ENCODE results near the gene SH3YL1. TPM values are rescaled to one million over a fixed set of nuclear protein-coding genes. Genes with fewer than 3 reads are reported as not detected.

SH3YL1 gene
- total RNA-seq, 3 donors from 2014 or later, result 40.5 to 151 (median 81.6) TPM

DNA sequence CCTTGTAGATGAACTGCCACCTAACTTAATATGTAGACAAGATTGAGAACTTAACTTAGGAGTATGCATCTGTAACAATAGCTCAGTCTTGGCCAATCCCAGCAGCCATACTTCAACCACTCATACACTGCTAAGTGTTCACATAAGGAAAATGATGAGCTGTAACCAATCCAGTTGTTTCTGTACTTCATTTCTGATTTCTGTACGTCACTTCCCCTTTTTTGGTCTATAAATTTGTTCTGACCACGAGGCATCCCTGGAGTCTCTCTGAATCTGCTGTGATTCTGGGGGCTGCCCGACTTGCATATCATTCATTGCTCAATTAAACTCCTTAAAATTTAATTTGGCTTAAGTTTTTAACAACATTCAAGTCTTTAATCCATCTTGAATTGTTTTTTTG, 6.4 kb downstream of the SH3YL1 start:
- no peak overlapping the region for H3K4me3 ChIP-seq
- no peaks in the 10 kb centered on the region for H3K36me3 ChIP-seq
- TF ChIP-seq POLR2AphosphoS5 (IDR thresholded peaks at IDR 0.05) (no peak), POLR2A (IDR thresholded peaks at IDR 0.05) (no peak)
- TF ChIP-seq, protein P1, sequence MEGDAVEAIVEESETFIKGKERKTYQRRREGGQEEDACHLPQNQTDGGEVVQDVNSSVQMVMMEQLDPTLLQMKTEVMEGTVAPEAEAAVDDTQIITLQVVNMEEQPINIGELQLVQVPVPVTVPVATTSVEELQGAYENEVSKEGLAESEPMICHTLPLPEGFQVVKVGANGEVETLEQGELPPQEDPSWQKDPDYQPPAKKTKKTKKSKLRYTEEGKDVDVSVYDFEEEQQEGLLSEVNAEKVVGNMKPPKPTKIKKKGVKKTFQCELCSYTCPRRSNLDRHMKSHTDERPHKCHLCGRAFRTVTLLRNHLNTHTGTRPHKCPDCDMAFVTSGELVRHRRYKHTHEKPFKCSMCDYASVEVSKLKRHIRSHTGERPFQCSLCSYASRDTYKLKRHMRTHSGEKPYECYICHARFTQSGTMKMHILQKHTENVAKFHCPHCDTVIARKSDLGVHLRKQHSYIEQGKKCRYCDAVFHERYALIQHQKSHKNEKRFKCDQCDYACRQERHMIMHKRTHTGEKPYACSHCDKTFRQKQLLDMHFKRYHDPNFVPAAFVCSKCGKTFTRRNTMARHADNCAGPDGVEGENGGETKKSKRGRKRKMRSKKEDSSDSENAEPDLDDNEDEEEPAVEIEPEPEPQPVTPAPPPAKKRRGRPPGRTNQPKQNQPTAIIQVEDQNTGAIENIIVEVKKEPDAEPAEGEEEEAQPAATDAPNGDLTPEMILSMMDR (IDR thresholded peaks at IDR 0.05), result no peak
- no peaks in the 10 kb centered on the region for H3K4me1 ChIP-seq
- intact Hi-C loops (cut with DNase I; ENCODE audit: low total_unique reads), result no loop called here
- no peak overlapping the region for H3K27ac ChIP-seq
- H3K9me3 ChIP-seq, result peaks cover 0 to 6% of the 10 kb centered on the region in 2 donors
- no peaks in the 10 kb centered on the region for H3K27me3 ChIP-seq
- DNase-seq (ENCODE audit: low spot score in 2 of 2), result no peak

DNA sequence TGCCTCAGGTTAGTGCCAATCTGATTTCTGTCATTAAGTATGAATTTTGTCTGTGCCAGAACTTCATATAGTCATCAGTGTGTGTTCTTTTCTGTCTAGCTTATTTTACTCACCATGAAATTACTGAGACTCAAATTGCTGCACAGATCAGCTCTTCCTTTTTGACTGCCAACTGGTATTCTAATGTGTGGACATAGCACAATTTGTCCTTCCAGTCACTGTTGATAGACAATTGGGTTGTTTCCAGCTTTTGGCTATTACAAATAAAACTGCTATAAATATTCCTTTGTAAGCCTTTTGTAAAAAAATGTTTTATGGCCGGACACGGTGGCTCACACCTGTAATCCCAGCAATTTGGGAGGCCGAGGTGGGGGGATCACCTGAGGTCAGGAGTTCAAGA, 7.7 kb downstream of the SH3YL1 start:
- Histone ChIP-seq H3K27ac (no peak overlapping the region), H3K36me3 (no peaks in the 10 kb centered on the region), H3K9me3 (peaks cover 0 to 6% of the 10 kb centered on the region in 2 donors), H3K4me3 (no peak overlapping the region), H3K4me1 (no peaks in the 10 kb centered on the region), H3K27me3 (no peaks in the 10 kb centered on the region)
- TF ChIP-seq, protein P1 (IDR thresholded peaks at IDR 0.05), result no peak
- TF ChIP-seq POLR2A (IDR thresholded peaks at IDR 0.05), result no peak
- TF ChIP-seq POLR2AphosphoS5 (IDR thresholded peaks at IDR 0.05), result no peak
- no peak for DNase-seq (ENCODE audit: low spot score in 2 of 2)
- intact Hi-C loops (cut with DNase I; ENCODE audit: low total_unique reads), result no loop called here

DNA sequence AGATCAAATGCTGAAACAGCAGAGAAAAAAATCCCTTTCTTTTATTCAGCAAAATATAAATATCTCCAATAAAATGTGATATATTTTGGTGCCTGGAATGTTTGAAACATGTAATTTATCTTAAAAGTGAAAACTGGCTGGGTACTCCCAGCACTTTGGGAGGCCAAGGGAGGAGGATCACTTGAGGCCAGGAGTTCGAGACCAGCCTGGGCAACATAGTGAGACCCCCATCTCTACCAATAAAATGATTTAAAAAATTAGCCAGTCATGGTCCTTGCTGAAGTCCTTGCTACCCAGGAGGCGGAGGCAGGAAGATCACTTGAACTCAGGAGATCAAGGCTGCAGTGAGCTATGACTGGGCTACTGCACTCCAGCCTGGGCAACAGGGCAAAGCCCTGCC, 8.6 kb downstream of the SH3YL1 start:
- Histone ChIP-seq H3K27me3 (no peaks in the 10 kb centered on the region), H3K4me1 (no peaks in the 10 kb centered on the region), H3K4me3 (no peak overlapping the region), H3K36me3 (no peaks in the 10 kb centered on the region), H3K27ac (no peak overlapping the region), H3K9me3 (peaks cover 0 to 6% of the 10 kb centered on the region in 2 donors)
- no peak for DNase-seq (ENCODE audit: low spot score in 2 of 2)
- intact Hi-C loops (cut with DNase I; ENCODE audit: low total_unique reads), result no loop called here
- TF ChIP-seq, protein P1 (IDR thresholded peaks at IDR 0.05), result no peak

DNA sequence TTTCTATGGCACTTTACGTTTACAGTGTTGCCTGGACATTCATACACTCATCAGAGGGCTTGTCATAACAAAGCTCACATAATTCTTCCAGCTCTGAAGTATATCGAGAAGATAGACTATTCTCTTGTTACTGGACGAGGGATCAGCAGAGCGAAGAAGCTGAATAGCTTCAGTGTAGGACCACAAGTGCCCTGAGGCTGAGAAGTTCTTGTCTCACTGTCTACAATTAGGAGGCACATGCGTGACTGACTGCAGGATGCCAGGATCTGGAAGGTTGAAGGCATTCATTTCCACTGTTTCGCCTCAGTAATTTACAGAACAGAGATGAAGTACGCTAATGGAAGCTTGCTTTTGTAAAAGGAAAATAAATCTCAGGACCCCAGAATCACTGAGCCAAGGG, 9.6 kb downstream of the SH3YL1 start:
- intact Hi-C loops (cut with DNase I; ENCODE audit: low total_unique reads), result no loop called here
- no peaks in the 10 kb centered on the region for H3K27me3 ChIP-seq
- no peak for TF ChIP-seq POLR2AphosphoS5 (IDR thresholded peaks at IDR 0.05)
- no peak for DNase-seq (ENCODE audit: low spot score in 2 of 2)
- H3K27ac ChIP-seq, result no peak overlapping the region
- H3K36me3 ChIP-seq, result no peaks in the 10 kb centered on the region
- no peaks in the 10 kb centered on the region for H3K4me1 ChIP-seq
- H3K9me3 ChIP-seq, result peaks cover 0 to 6% of the 10 kb centered on the region in 2 donors
- H3K4me3 ChIP-seq, result no peak overlapping the region

DNA sequence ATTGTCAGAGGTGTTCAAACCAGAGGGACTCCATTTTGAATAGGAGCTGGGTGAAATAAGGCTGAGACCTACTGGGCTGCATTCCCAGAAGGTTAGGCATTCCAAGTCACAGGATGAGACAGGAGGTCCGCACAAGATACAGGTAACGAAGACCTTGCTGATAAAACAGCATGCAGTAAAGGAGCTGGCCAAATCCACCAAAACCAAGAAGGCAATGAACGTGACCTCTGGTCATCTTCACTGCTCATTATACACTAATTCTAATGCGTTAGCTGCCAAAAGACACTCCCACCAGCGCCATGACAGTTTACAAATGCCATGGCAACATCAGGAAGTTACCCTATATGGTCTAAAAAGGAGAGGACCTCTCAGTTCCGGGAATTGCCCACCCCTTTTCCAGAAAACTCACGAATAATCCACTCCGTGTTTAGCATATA, 10.6 kb downstream of the SH3YL1 start:
- intact Hi-C loops (cut with DNase I; ENCODE audit: low total_unique reads), result no loop called here
- no peak for DNase-seq (ENCODE audit: low spot score in 2 of 2)
- Histone ChIP-seq H3K4me3 (no peak overlapping the region), H3K27me3 (no peaks in the 10 kb centered on the region), H3K27ac (no peak overlapping the region), H3K36me3 (peaks cover 3% of the 10 kb centered on the region), H3K9me3 (peaks cover 0 to 5% of the 10 kb centered on the region in 2 donors), H3K4me1 (no peaks in the 10 kb centered on the region)
- no peak for TF ChIP-seq POLR2A (IDR thresholded peaks at IDR 0.05)
- TF ChIP-seq, protein P1 (IDR thresholded peaks at IDR 0.05), result no peak
- TF ChIP-seq POLR2AphosphoS5 (IDR thresholded peaks at IDR 0.05), result no peak

DNA sequence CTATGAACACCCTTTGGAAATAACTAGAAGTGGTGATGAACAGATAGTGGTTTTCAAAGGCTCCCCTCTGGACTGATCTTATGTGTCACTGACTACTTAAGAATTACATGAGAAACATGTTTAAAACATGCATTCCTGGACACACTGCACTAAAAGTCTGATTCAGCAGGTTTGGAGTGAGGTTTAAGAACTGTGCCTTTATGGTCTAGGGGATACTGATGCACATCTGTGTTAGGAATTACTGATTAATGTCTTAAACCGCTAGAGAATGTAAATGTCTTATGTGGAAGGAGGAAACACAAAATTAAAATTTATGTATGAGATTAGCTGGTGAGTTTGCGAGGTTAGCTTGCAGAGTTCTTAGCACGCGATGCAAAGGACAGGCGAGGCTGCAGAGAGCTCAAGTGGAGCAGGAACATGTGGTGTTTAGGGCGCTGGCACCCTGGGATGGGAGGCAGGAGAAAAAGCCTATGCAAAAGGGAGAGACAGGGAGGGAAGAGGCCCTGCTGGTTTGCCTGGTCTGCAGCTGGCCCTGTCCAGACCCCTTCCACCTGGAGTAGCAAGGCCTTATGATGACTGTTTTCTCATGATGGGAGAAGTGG, 11.7 kb downstream of the SH3YL1 start:
- no peak for DNase-seq (ENCODE audit: low spot score in 2 of 2)
- no peak for TF ChIP-seq POLR2A (IDR thresholded peaks at IDR 0.05)
- TF ChIP-seq, protein P1 (IDR thresholded peaks at IDR 0.05), result no peak
- TF ChIP-seq POLR2AphosphoS5 (IDR thresholded peaks at IDR 0.05), result no peak
- no peaks in the 10 kb centered on the region for H3K27me3 ChIP-seq
- peaks cover 3% of the 10 kb centered on the region for H3K36me3 ChIP-seq
- H3K9me3 ChIP-seq, result no peaks in the 10 kb centered on the region
- H3K4me3 ChIP-seq, result no peak overlapping the region
- intact Hi-C loops (cut with DNase I; ENCODE audit: low total_unique reads), result no loop called here
- H3K27ac ChIP-seq, result no peak overlapping the region
- H3K4me1 ChIP-seq, result no peaks in the 10 kb centered on the region

Measured in breast epithelium (tissue), 4 donors.